Right lobe of liver (tissue), 6 donors: ENCODE results near the gene PIGQ. TPM values are rescaled to one million over a fixed set of nuclear protein-coding genes. Genes with fewer than 3 reads are reported as not detected.
A peak's percentile ranks its signal among the peaks of the same experiment; 100 is the strongest.

ENCODE experiments used
- ATAC-seq, 4 donors: fragments of 200-7000 bp; cut with Tn5 transposase; one replicate each; pipeline ENCODE4 v1.9.1; 2020; ENCODE audit warnings: mild to moderate bottlenecking in 4 of 4, moderate library complexity in 4 of 4
- DNase-seq, 3 donors: peaks; one replicate each; pipeline ENCODE4 v3.0.0-alpha.2; 2020
- H3K27ac ChIP-seq, 3 donors: fragments of 200-600 bp; one replicate each; pipeline ENCODE4 v1.8.0; 2022
- H3K27me3 ChIP-seq, 2 donors: fragments of 200-600 bp; one replicate each; pipeline ENCODE4 v1.8.0; 2022
- H3K36me3 ChIP-seq, 4 donors: fragments of 200-600 bp; sonication (generic) in 1 of 4; one replicate each; pipeline versions ENCODE4 v1.5.1 to v1.8.0; 2017 to 2022; ENCODE audit warnings: control low read depth in 1 of 4
- H3K4me1 ChIP-seq, 4 donors: fragments of 200-600 bp; sonication (generic) in 1 of 4; one replicate each; pipeline versions ENCODE4 v1.5.1 to v1.8.0; 2017 to 2022; ENCODE audit warnings: control low read depth in 1 of 4
- H3K4me3 ChIP-seq, 3 donors: fragments of 200-600 bp; one replicate each; pipeline ENCODE4 v1.8.0; 2022
- H3K9me3 ChIP-seq, 4 donors: fragments of 200-600 bp; sonication (generic) in 1 of 4; one replicate each; pipeline versions ENCODE4 v1.5.1 to v1.8.0; 2017 to 2022; ENCODE audit warnings: control low read depth in 1 of 4
- CTCF ChIP-seq, 4 donors: fragments of 200-600 bp in 3 of 4; fragments of 450-650 bp in 1 of 4; IDR thresholded peaks; one replicate each; pipeline versions ENCODE4 v1.5.1 to v1.8.0; 2016 to 2022; ENCODE audit warnings: antibody characterized with exemption in 4 of 4, mild to moderate bottlenecking in 2 of 4
- POLR2A ChIP-seq: fragments of 450-650 bp; IDR thresholded peaks from one replicate; pipeline ENCODE4 v1.6.1; 2017; ENCODE audit warnings: antibody characterized with exemption, mild to moderate bottlenecking
- WGBS: methylation state at CpG from one replicate; pipeline ENCODE4 v1.1.6; 2018; ENCODE audit warnings: low coverage, low lambda C conversion rate; ENCODE audit not compliant: insufficient coverage; ENCODE audit errors: missing lambda C conversion rate; 5-methylcytosine and 5-hydroxymethylcytosine counted together
- intact Hi-C, 2 donors: fragments of 100-400 bp; cut with DNase I; formaldehyde crosslinking; loops; one replicate each; pipeline versions ENCODE4 v1.11.2 to v1.14.1; 2022
- total RNA-seq, 6 experiments: library from RNA; depleted of rRNA in 2 of 6; stranded (reverse); fragments of >200 nt in 2 of 6; fragmentation: NEBNext Ultra II Directional in 3 of 6; extraction: Animal tissue kit (Norgen Biotek cat#: 25700) in 3 of 6; gene quantifications; one replicate each; pipeline versions ENCODE4 v1.1.0 to v1.2.4, GENCODE V29; 2016 to 2023
- donor health status: DM: no; HTN: yes; CAD: no.
- donor health status: DM: no; HTN: no; CAD: no.
- donor health status: DM: no; HTN: no; CAD: no.
- donor health status: DM: no; HTN: yes; CAD: no.
- donor health status: DM: no; HTN: yes; CAD: no.

The PIGQ gene
- total RNA-seq, 6 experiments from 2014 or later: 19.5 to 32.0 (median 27.8) TPM

DNA sequence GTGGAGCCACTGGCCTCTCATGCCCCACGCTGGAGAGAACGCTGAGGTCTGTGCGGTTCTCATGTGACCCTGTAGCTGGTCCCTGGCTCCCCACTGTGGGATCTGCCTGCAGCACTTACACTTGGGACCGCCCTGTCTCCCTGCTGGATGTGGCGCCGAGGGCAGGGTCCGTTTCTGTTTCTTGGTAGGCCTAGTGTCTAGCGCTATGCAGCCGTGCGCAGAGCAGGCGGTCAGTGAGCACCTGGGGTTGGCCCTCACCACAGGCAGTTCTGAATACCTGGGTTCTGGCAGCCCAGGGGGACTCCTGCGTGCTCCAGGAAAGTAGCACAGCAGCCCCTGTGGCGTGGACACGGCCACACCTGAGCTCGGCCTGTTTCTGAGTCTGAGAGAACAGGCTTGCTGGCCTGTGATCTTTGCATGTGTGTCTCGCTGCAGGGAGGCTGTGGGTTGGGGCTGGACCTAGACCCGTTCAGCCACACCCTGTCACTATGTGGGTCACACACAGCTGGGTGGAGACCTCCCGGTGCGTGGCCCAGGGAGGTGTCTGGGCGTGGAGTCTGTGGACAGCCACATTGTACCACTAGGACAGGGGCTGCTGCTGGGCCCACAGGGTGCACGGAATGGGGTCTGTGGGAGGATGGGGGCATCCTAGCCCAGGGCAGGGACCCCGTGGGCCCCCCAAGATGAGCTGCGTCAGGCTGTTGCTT, 39.5 kb upstream of the PIGQ start:
- no peak overlapping the region for H3K27ac ChIP-seq
- no peak overlapping the region for H3K4me3 ChIP-seq
- no CpG with 5 or more reads among the region's 23 CpGs for WGBS
- H3K4me1 ChIP-seq: peaks cover 0 to 48% (median 22%) of the 10 kb centered on the region in 4 donors
- H3K36me3 ChIP-seq: no peaks in the 10 kb centered on the region
- DNase-seq (no peak), ATAC-seq (no peak)
- H3K9me3 ChIP-seq: no peaks in the 10 kb centered on the region
- intact Hi-C loops: no loop called here
- no peaks in the 10 kb centered on the region for H3K27me3 ChIP-seq
- no peak for TF ChIP-seq CTCF (IDR thresholded peaks at IDR 0.05)
- TF ChIP-seq POLR2A: no peak

DNA sequence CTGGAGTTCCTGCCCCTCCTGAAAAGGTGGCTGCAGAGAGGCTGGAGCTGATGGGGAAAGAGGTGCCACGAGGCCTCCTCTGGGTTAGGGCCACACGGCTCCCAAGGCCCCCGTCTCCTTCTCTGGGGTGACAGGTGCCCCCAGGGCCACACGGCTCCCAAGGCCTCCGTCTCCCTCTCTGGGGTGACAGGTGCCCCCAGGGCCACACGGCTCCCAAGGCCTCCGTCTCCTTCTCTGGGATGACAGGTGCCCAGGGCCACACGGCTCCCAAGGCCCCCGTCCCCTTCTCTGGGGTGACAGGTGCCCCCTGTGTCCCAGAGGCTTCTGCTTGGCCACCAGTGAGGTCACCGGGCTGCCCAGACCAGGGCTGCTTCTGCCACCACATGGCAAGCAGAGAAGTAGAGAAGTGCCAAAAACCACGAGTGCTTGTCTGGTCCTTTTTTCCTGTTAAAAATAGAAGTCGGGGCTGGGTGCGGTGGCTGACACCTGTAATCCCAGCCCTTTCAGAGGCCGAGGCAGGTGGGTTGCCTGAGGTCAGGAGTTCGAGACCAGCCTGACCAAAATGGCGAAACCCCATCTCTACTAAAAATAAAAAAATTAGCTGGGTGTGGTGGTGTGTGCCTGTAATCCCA, 38.2 kb upstream of the PIGQ start:
- H3K27ac ChIP-seq: no peak overlapping the region
- H3K36me3 ChIP-seq: no peaks in the 10 kb centered on the region
- intact Hi-C loops: no loop called here
- H3K4me3 ChIP-seq: no peak overlapping the region
- DNase-seq (no peak), ATAC-seq (no peak)
- no peaks in the 10 kb centered on the region for H3K9me3 ChIP-seq
- H3K4me1 ChIP-seq: peaks cover 0 to 46% (median 21%) of the 10 kb centered on the region in 4 donors
- TF ChIP-seq CTCF (IDR thresholded peaks at IDR 0.05): no peak
- TF ChIP-seq POLR2A: no peak
- 61% methylated on average over 4 of the region's 16 CpGs for WGBS
- H3K27me3 ChIP-seq: no peaks in the 10 kb centered on the region

DNA sequence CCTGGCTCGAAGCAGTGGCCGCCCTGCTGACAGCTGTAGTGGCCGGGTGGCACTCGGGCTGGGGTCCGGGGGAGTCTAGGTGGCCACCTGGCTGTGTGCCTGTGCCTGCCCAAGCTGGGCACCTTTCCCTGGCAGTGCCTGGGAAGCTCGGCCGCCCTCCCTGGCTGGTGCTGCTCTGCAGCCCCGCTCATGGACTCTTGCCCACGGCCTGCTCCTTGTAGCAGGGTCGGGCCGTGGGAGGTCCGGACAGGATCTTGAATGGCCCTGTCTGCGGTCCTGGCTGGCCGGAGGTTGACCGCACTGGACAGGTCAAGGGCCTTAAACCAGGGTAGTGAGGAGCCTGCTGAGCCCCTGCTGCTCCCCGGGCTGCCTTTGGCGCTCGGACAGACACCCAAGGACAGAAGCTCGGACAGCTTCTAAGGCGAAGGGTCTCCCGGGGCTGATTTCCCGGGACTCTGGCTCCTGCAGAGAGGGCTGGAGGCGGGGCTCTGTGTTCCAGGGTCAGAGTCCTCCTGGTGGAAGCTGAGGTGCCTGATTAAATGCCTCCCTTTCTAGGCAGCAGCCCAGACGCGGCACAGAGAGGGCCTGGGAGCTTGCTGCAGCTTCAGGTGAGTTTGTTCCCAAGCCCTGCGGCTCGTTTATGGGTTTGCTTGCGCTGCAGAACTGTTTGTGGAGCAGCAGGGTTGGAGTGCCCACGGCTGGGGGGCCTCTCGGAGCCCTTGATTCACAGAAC, 36.2 kb upstream of the PIGQ start:
- Histone ChIP-seq H3K4me3 (peak overlapping the region; percentile 36 to 57 (median 56)), H3K27me3 (no peaks in the 10 kb centered on the region), H3K9me3 (no peaks in the 10 kb centered on the region), H3K27ac (peak overlapping the region; percentile 26 to 61 (median 58)), H3K4me1 (peaks cover 0 to 44% (median 20%) of the 10 kb centered on the region in 4 donors), H3K36me3 (no peaks in the 10 kb centered on the region)
- intact Hi-C loops: no loop called here
- TF ChIP-seq POLR2A (peak; percentile 58), CTCF (IDR thresholded peaks at IDR 0.05) (peak in 2 of 4 donors; percentile 12 to 19)
- DNase-seq: peak; percentile 77 to 89 (median 85)
- WGBS: 7% methylated on average over 6 of the region's 30 CpGs
- peak; percentile 72 to 84 (median 81) for ATAC-seq

GRCh38 chr16:534135-534534, 35.6 kb upstream of the PIGQ start:
- H3K27ac ChIP-seq: peak overlapping the region; percentile 26 to 61 (median 58)
- H3K9me3 ChIP-seq: no peaks in the 10 kb centered on the region
- no peaks in the 10 kb centered on the region for H3K27me3 ChIP-seq
- TF ChIP-seq POLR2A: no peak
- TF ChIP-seq CTCF (IDR thresholded peaks at IDR 0.05): no peak
- ATAC-seq (peak; percentile 45 to 70 (median 70)), DNase-seq (peak in 2 of 3 donors; percentile 81 to 83)
- H3K4me3 ChIP-seq: peak overlapping the region; percentile 36 to 57 (median 56)
- no peaks in the 10 kb centered on the region for H3K36me3 ChIP-seq
- 35% methylated on average over 7 of the region's 21 CpGs for WGBS
- peaks cover 0 to 38% (median 16%) of the 10 kb centered on the region in 4 donors for H3K4me1 ChIP-seq
- intact Hi-C loops: no loop called here
